GM19397 (cell line): Measurements from ENCODE around the gene PADI6.
"Not testable (repeated sequence)": the region's sequence is repeated elsewhere in the genome, so short reads cannot be mapped to it uniquely, and the experiment has no call there.

ENCODE experiments used
- ATAC-seq: cut with Tn5 transposase; IDR thresholded peaks from one replicate; pipeline ENCODE4 v1.9.1; 2021; ENCODE audit warnings: mild to moderate bottlenecking, moderate library complexity; ENCODE audit not compliant: unreplicated experiment

The PADI6 gene

DNA sequence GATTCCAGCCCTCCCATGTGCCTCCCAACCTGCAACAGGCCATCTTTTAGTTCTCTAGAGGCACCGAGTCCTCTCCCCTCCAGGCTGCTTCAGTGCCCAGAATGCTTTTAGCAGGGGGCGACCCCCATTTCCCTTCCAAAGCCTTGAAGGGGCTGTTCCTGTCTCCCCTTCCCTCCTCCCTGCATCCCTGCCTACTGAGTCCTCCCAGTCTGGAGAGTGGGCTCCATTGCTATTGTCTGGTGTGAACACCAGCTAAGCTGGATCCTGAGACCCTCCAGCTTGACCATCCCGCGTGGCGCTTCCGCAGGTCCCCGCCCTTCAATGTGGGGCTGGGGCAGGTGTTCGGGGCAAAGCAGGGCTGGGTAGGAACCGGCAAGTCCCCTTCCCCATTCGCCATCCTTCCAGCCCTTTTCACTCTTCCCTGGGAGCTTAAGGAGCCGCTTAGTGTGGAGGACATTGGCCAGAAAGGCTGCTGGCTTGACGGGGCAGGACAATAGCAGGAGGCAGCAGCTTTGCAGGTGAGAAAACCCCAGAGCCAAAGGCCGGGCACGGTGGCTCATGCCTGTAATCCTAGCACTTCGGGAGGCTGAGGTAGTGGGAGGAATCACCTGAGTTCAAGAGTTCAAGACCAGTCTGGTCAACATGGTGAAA is 32.2 kb downstream of the PADI6 start:
- ATAC-seq: no peak

GRCh38 chr1:17404820-17405219 is 32.8 kb downstream of the PADI6 start:
- ATAC-seq: no peak

GRCh38 chr1:17405898-17406759 is 34.1 kb downstream of the PADI6 start:
- ATAC-seq: no peak

DNA sequence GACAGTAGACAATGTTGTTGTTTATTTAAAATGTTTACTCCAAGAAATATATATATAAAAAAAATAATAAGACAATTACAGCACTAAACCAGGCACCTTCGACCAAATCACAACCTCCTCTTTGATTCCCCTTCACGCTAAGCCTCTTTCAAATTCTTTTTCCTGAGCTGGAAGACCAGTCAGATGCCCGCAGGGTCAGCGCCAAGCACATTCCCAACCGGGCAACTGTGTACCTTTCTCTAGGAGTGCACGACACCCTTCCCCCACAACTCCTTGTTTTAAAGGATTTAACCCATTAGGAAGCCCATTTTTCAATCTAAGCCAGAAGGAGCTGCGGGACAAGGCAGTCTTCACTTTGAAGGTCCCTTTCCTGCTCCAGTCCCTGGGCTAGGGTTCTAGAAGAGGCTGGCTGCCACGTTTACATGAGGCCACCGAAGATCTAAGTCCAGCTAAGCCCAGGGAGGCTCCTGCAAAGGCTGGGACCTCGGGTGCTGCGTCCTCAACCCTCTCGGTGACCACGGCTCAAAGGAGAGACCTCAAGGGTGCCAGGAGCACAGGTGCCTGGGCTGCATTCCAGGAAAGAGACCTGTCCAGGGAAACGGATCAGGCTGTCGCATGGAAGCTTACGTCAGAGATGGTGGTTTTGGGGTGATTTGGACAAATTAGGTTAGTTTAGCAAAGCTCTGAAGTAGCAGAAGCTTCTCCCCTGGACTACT is 34.9 kb downstream of the PADI6 start:
- not testable (repeated sequence) for ATAC-seq

DNA sequence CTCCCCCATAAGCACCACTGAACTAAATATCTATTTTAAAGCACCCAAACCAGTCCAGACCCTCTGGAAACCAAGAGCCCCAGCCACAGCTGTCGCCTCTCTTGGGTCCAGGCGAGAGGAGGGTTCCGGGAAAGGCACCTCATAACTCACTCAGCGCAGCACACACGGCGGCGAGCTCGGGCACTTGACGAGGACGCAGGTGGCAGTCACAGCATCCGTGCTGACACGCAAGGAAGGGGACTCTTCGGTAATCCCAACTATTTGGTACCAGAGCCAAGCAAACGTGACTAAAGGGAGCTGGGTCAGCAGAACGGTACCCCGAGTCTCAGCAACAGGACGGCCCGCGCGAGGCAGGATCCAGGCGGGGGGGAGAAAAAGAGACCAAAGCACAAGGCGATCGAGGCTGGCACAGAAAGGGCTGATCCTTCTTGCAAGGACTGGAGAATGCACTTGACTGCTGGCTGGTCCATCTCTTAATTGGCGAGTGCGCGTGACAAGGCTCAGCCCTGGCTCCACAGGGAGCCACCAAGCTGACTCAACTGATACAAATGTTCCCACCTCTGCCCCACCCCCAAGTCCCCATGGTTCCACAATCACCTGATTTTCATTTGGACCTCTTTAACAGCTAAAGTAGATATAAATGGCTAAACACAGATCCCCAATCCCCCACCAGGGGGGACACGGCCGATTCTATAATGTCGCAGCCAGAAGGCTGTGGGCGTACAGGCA is 36.0 kb downstream of the PADI6 start:
- ATAC-seq: not testable (repeated sequence)

GRCh38 chr1:17409391-17409811 is 37.4 kb downstream of the PADI6 start:
- no peak for ATAC-seq

GRCh38 chr1:17412093-17412870 is 40.3 kb downstream of the PADI6 start:
- ATAC-seq: no peak

DNA sequence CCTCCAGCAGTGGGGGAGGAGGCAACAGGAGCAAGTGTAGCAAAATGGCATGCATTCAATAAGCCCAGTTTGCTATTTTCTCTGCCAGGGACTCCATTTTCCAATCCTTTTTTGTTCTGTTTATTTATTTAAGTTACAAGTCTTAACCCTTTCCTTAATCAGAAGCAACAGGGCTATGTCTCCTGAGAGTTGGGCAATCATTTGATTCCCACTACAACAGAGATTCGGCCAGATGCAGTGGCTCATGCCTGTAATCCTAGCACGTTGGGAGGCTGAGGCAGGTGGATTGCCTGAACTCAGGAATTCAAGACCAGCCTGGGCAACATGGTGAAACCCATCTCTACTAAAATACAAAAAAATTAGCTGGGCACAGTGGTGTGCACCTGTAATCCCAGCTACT is 42.0 kb downstream of the PADI6 start:
- ATAC-seq: no peak

DNA sequence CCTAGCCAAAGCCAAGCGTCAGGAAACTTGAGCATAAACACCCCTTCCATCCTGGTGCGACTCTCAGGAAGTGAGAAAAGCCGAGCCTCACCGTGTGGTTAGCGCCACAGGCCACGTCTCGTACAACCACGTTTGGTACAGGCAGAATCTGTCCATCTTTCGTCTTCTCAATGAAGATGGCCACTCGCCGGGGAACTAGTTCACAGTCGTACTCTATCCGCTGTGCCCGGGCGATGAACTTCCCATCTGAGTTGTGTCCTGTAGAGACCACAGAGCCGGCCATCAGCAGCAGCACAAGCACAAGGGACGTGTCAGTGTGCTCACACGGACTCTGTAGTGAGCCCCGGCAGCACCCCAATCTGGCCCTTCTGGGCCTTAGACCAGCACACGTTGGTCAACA is 44.4 kb downstream of the PADI6 start:
- ATAC-seq: no peak

DNA sequence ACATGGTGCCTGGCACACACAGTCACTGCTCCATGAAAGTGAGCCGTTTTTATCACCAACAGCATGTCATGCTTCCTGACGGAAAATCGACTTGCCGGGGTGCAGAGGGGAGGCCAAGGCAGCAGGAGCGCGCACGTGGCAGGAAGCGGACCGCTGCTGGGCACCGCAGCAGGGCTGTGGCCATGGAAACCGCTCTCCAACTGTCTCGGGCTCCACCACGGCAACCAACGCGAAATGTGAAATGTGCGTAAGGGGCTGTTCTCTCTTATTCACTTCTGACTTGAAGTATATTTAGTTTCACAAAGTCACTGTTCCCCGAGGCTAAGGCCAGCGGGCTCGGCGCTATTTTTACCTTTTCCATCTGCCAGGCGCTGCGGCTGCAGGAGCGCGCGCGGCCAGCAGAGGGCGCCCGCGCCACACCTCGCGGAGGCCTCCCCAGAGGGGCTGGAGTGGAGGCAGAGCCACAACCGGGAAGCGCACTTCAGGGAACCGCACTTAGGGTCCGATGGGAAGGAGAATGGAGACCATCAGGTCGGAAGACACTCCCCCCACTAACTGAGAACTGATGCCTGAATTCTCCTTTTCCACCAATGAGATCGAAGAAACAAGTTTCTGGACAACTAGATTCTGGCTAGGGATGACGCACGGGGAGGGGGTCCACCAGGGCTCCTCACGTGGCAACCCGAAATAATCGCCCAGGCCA is 47.8 kb downstream of the PADI6 start:
- ATAC-seq: no peak

- no peak for ATAC-seq
These were observed 48.5 kb downstream of the PADI6 start for GRCh38 chr1:17420391-17420918.

DNA sequence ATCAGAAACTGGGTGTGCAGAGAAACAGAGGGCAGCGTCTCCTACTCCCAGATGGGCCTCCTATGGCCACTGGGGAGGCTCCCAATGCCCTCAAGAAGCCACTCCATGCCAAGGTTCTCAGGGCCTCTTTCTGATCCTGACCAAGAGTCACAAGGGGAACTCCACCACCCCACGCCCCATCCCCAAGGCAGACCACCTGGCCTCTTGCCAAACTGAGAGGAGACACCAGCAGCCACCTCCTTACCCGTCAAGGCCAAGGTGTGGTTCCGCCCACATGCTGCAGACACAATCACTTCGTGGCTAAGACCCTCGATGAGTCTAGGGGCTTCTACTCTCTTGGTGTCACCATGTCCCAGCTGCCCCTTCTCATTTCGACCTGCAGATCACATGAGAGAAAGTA is 50.5 kb downstream of the PADI6 start:
- no peak for ATAC-seq

DNA sequence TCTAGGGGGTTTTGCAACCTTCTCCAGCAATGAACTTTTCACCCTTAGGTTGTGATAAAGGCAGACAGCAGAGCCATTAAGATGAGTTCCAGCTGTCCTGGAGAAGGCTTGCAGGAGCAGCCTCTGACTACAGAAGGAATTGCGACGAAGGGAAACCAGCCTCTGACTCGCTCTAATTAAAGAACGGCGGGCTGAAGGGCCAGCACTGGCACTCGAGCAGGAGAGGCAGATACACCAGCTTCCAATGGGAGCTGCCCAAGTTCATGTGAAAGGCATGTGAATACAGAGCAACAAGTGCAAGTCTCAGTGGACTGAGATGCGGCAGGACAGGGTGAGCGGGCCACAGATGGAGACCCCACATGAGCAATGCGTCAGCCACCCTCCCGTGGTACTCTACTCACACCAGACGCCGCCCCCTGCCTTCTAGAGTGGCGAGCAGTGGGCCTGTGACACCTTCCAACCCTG is 51.8 kb downstream of the PADI6 start:
- no peak for ATAC-seq

- no peak for ATAC-seq
These were observed 54.0 kb downstream of the PADI6 start for GRCh38 chr1:17425806-17426600.

GRCh38 chr1:17427696-17428660 is 56.0 kb downstream of the PADI6 start:
- no peak for ATAC-seq

- ATAC-seq: no peak
These were observed 57.2 kb downstream of the PADI6 start for GRCh38 chr1:17429183-17429582.

GRCh38 chr1:17432412-17432811 is 60.4 kb downstream of the PADI6 start:
- ATAC-seq: no peak
